OCI-LY1 (cell line): ENCODE results near the gene COP1.

Experiments
- CTCF ChIP-seq: fragments of 200-600 bp; sonication (generic), shearing (Covaris generic); IDR thresholded peaks from 2 replicates; pipeline ENCODE4 v1.5.1; 2017; ENCODE audit warnings: mild to moderate bottlenecking, antibody characterized with exemption, low read length, moderate library complexity, mixed read lengths
- EZH2 ChIP-seq: fragments of 200-600 bp; sonication (generic), shearing (Covaris generic); IDR thresholded peaks from 2 replicates; pipeline ENCODE4 v1.8.0; 2017; ENCODE audit warnings: borderline replicate concordance, mixed run types, mild to moderate bottlenecking, antibody characterized with exemption, low read length, moderate library complexity, mixed read lengths

GRCh38 chr1:175922254-175922881 is 284.7 kb downstream of the COP1 start:
- TF ChIP-seq CTCF = no peak
- TF ChIP-seq EZH2 = no peak
